K562 (cell line): ENCODE results near the gene PRKACA. TPM values are rescaled to one million over a fixed set of nuclear protein-coding genes. Genes with fewer than 3 reads are reported as not detected.

Experiments used
- BCOR ChIP-seq: fragments of 450-650 bp; IDR thresholded peaks from 2 replicates; pipeline ENCODE4 v1.6.1; 2016
- BRCA1 ChIP-seq, 2 experiments: fragments of 450-650 bp in 1 of 2; sonication (generic) in 1 of 2; formaldehyde crosslinking in 1 of 2; IDR thresholded peaks; 2 replicates each; pipeline versions ENCODE4 v1.5.0 to v1.6.1; 2017 to 2020; ENCODE audit warnings: mild to moderate bottlenecking in 1 of 2, missing genetic modification reagents in 1 of 2
- C11orf30 ChIP-seq: fragments of 450-650 bp; IDR thresholded peaks from 2 replicates; pipeline ENCODE4 v1.6.1; 2016; ENCODE audit warnings: low read depth, mild to moderate bottlenecking
- CBX2 ChIP-seq: fragments of 200-600 bp; sonication (generic); IDR thresholded peaks from one replicate; pipeline ENCODE4 v1.6.1; 2012; ENCODE audit warnings: mild to moderate bottlenecking, low read length, inconsistent platforms; ENCODE audit not compliant: insufficient read depth, poor library complexity, severe bottlenecking
- FOXK2 ChIP-seq, 2 experiments: fragments of 450-650 bp; IDR thresholded peaks in 1 of 2; conservative IDR thresholded peaks in 1 of 2; 2 replicates each; pipeline ENCODE4 v1.6.1; 2016; ENCODE audit warnings: low read depth in 2 of 2, mild to moderate bottlenecking in 1 of 2
- GTF2F1 ChIP-seq: IDR thresholded peaks from 2 replicates; pipeline ENCODE4 v1.6.1; 2011; ENCODE audit warnings: low read depth, low read length, improper control_type of control experiment
- HDAC8 ChIP-seq: fragments of 450-650 bp; IDR thresholded peaks from 2 replicates; pipeline ENCODE4 v1.6.1; 2016; ENCODE audit warnings: mild to moderate bottlenecking, missing genetic modification characterization, moderate library complexity, missing compliant biosample characterization
- HNRNPL ChIP-seq: fragments of 200-400 bp; formaldehyde crosslinking; IDR thresholded peaks from 2 replicates; pipeline ENCODE4 v1.6.1; 2017; ENCODE audit warnings: low read depth, mild to moderate bottlenecking, low read length
- IRF2 ChIP-seq: sonication (generic); formaldehyde crosslinking; IDR thresholded peaks from 2 replicates; pipeline ENCODE4 v1.8.1; 2022; ENCODE audit warnings: mild to moderate bottlenecking, missing genetic modification reagents
- JUNB ChIP-seq: fragments of 450-650 bp; formaldehyde crosslinking; conservative IDR thresholded peaks from 2 replicates; pipeline ENCODE4 v1.4.0; 2020; ENCODE audit warnings: mild to moderate bottlenecking
- MCM5 ChIP-seq: fragments of 450-650 bp; IDR thresholded peaks from 2 replicates; pipeline ENCODE4 v1.6.1; 2016; ENCODE audit warnings: low read depth
- MTF1 ChIP-seq: fragments of 250-450 bp; sonication (Bioruptor Pico); IDR thresholded peaks from 2 replicates; pipeline ENCODE4 v1.9.0; 2021; ENCODE audit warnings: moderate library complexity, mild to moderate bottlenecking, inconsistent platforms, borderline replicate concordance
- OTX1 ChIP-seq: fragments of 450-650 bp; formaldehyde crosslinking; IDR thresholded peaks from 2 replicates; pipeline ENCODE4 v1.4.0; 2022; ENCODE audit warnings: mild to moderate bottlenecking
- PRPF4 ChIP-seq: fragments of 200-400 bp; formaldehyde crosslinking; IDR thresholded peaks from one replicate; pipeline ENCODE4 v1.6.1; 2017; ENCODE audit warnings: low read length, low read depth, mild to moderate bottlenecking; ENCODE audit not compliant: insufficient read depth, poor library complexity, severe bottlenecking
- SIRT6 ChIP-seq: IDR thresholded peaks from one replicate; pipeline ENCODE4 v1.6.1; 2012; ENCODE audit warnings: low read depth, mild to moderate bottlenecking, control low read depth, inconsistent platforms, low read length, moderate library complexity
- SMARCA4 ChIP-seq: fragments of 450-650 bp; IDR thresholded peaks from 2 replicates; pipeline ENCODE4 v1.6.1; 2016
- SP1 ChIP-seq: sonication (generic); formaldehyde crosslinking; IDR thresholded peaks from 2 replicates; pipeline ENCODE4 v1.8.1; 2022; ENCODE audit warnings: mild to moderate bottlenecking, missing genetic modification reagents
- TEAD2 ChIP-seq: fragments of 450-650 bp; IDR thresholded peaks from 2 replicates; pipeline ENCODE4 v1.6.1; 2016; ENCODE audit warnings: missing genetic modification characterization, control low read depth, missing compliant biosample characterization
- WHSC1 ChIP-seq: IDR thresholded peaks from one replicate; pipeline ENCODE4 v1.6.1; 2012; ENCODE audit warnings: low read length, control low read depth, inconsistent platforms
- ZEB2 ChIP-seq: fragments of 450-650 bp; IDR thresholded peaks from 2 replicates; pipeline ENCODE4 v1.6.1; 2016
- ZNF699 ChIP-seq: fragments of 250-450 bp; sonication (Bioruptor Pico); IDR thresholded peaks from 2 replicates; pipeline ENCODE4 v1.8.0; 2021; ENCODE audit warnings: mild to moderate bottlenecking, moderate library complexity; ENCODE audit not compliant: insufficient replicate concordance
- polyA plus RNA-seq, 8 experiments: library from polyadenylated mRNA; depleted of rRNA in 4 of 8; stranded (reverse) in 5 of 8; unstranded in 3 of 8; fragments of >200 nt; fragmentation: Nextera tagmentation in 2 of 8; fragmentation: Illumina TruSeq in 1 of 8; extraction: Ambion mirVana in 2 of 8; extraction: Trizol in 1 of 8; gene quantifications; 2 replicates each; pipeline versions ENCODE4 v1.2.1 to v1.2.3, GENCODE V29; 2011 to 2014; ENCODE audit warnings: inconsistent platforms in 1 of 8, missing spikeins in 1 of 8
- total RNA-seq, 7 experiments: library from RNA; depleted of rRNA in 6 of 7; stranded (reverse); fragments of >200 nt in 6 of 7; fragmentation: Illumina TruSeq in 2 of 7; extraction: Trizol in 2 of 7; gene quantifications; 2 replicates each; pipeline versions ENCODE4 v1.2.1 to v1.2.3, GENCODE V29; 2011 to 2021; ENCODE audit warnings: low replicate concordance in 1 of 7
- TF ChIP-seq, protein P1 (sequence below): IDR thresholded peaks from 3 replicates; pipeline ENCODE4 v1.6.1; 2011; ENCODE audit warnings: borderline replicate concordance, mild to moderate bottlenecking; ENCODE audit not compliant: insufficient read length, insufficient read depth
- TF ChIP-seq, protein P2 (sequence below): fragments of 450-650 bp; formaldehyde crosslinking; IDR thresholded peaks from 2 replicates; pipeline ENCODE4 v1.4.0; 2022; ENCODE audit warnings: mild to moderate bottlenecking, moderate library complexity
- TF ChIP-seq, protein P3 (sequence below), 2 experiments: fragments of 450-650 bp in 1 of 2; sonication (generic) in 1 of 2; formaldehyde crosslinking in 1 of 2; IDR thresholded peaks in 1 of 2; conservative IDR thresholded peaks in 1 of 2; 2 replicates each; pipeline versions ENCODE4 v1.6.1 to v1.8.1; 2016 to 2023; ENCODE audit warnings: mild to moderate bottlenecking in 2 of 2, moderate library complexity in 2 of 2, inconsistent platforms in 1 of 2, missing genetic modification reagents in 1 of 2
- TF ChIP-seq, protein P4 (sequence below): fragments of 250-450 bp; sonication (Bioruptor Pico); IDR thresholded peaks from 2 replicates; pipeline ENCODE4 v1.8.0; 2021; ENCODE audit warnings: moderate library complexity, mild to moderate bottlenecking, inconsistent platforms

The PRKACA gene
- total and polyA plus RNA-seq, 9 of the 15 experiments (the other 6 are each of a cell fraction or from before 2014, with no cell fraction given) = 1.2 to 63.1 (median 13.0) TPM

DNA sequence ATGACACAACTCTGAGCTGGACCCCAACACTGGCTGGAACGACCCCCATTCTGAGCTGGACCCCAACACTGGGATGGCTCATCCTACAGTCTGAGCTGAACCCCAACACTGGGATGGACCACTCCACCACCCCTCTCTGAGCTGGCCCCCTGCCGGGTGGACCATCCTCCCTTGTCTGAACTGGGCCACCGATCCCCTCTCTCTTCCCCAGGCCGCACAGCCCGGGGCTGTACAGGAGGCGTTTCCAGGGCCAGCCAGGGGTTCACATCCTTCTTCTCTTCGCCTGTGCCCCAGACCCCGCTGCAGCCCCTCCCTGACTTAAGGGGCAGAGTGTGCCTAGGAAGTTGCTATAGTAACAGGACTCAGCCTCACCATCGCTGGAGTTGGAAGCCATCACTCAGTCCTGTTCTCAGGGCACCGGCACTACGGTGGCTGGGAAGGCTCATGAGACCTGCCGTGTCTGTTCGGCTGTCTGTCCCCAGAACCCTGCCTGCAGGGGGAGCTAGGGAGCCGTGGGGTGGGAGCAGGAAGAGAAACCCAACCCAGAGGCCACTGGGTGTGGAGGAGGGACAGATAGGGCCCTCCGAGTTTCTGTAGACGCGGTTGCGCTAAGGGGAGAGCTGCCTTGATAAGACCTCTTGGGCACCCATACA is 3.7 kb downstream of the PRKACA start (continued):
- TF ChIP-seq TEAD2 (tag) = no peak
- no peak for TF ChIP-seq SIRT6
- TF ChIP-seq ZEB2 = no peak
- peak; percentile 77 for TF ChIP-seq SP1
- no peak for TF ChIP-seq MTF1
- TF ChIP-seq, protein P1, sequence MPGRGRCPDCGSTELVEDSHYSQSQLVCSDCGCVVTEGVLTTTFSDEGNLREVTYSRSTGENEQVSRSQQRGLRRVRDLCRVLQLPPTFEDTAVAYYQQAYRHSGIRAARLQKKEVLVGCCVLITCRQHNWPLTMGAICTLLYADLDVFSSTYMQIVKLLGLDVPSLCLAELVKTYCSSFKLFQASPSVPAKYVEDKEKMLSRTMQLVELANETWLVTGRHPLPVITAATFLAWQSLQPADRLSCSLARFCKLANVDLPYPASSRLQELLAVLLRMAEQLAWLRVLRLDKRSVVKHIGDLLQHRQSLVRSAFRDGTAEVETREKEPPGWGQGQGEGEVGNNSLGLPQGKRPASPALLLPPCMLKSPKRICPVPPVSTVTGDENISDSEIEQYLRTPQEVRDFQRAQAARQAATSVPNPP = no peak
- TF ChIP-seq, protein P2, sequence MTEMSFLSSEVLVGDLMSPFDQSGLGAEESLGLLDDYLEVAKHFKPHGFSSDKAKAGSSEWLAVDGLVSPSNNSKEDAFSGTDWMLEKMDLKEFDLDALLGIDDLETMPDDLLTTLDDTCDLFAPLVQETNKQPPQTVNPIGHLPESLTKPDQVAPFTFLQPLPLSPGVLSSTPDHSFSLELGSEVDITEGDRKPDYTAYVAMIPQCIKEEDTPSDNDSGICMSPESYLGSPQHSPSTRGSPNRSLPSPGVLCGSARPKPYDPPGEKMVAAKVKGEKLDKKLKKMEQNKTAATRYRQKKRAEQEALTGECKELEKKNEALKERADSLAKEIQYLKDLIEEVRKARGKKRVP (CRISPR knock-in tag) = no peak
- TF ChIP-seq BCOR = 0 out of 2 replicates have a peak, but pooled peaks have one; percentile 35
- 0 out of 2 replicates have a peak, but pooled peaks have one; percentile 34 for TF ChIP-seq SMARCA4
- TF ChIP-seq JUNB (CRISPR knock-in tag) = no peak
- no peak for TF ChIP-seq IRF2 (CRISPR knock-in tag)
- no peak for TF ChIP-seq HNRNPL
- TF ChIP-seq HDAC8 (tag) = no peak
- no peak for TF ChIP-seq OTX1
- TF ChIP-seq, protein P3, sequence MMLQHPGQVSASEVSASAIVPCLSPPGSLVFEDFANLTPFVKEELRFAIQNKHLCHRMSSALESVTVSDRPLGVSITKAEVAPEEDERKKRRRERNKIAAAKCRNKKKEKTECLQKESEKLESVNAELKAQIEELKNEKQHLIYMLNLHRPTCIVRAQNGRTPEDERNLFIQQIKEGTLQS (IDR thresholded peaks at IDR 0.05) = no peak
- TF ChIP-seq, protein P3 (CRISPR knock-in tag; conservative IDR thresholded peaks at IDR 0.05) = no peak
- no peak for TF ChIP-seq MCM5
- TF ChIP-seq, protein P4, sequence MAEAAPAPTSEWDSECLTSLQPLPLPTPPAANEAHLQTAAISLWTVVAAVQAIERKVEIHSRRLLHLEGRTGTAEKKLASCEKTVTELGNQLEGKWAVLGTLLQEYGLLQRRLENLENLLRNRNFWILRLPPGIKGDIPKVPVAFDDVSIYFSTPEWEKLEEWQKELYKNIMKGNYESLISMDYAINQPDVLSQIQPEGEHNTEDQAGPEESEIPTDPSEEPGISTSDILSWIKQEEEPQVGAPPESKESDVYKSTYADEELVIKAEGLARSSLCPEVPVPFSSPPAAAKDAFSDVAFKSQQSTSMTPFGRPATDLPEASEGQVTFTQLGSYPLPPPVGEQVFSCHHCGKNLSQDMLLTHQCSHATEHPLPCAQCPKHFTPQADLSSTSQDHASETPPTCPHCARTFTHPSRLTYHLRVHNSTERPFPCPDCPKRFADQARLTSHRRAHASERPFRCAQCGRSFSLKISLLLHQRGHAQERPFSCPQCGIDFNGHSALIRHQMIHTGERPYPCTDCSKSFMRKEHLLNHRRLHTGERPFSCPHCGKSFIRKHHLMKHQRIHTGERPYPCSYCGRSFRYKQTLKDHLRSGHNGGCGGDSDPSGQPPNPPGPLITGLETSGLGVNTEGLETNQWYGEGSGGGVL (CRISPR knock-in tag) = no peak
- TF ChIP-seq PRPF4 = no peak
- TF ChIP-seq C11orf30 = no peak
- TF ChIP-seq FOXK2 (conservative IDR thresholded peaks at IDR 0.05 in 1 of 2, IDR thresholded peaks at IDR 0.05 in 1 of 2; ENCODE audit: low read depth in 2 of 2) = 0 out of 4 replicates have a peak, but pooled peaks have one; percentile 17 to 19
- no peak for TF ChIP-seq GTF2F1
- TF ChIP-seq ZNF699 (CRISPR knock-in tag) = no peak
- no peak for TF ChIP-seq WHSC1
- no peak for TF ChIP-seq BRCA1 (IDR thresholded peaks at IDR 0.05)
- no peak for TF ChIP-seq BRCA1 (CRISPR knock-in tag; IDR thresholded peaks at IDR 0.05)
- no peak for TF ChIP-seq CBX2
